GDM1 (cell line): Measurements from ENCODE around the gene OR56A3.
"Not testable (repeated sequence)": the region's sequence is repeated elsewhere in the genome, so short reads cannot be mapped to it uniquely, and the experiment has no call there.

Experiments
- DNase-seq: peaks from one replicate; lab custom pipeline; 2025; lab: John Stamatoyannopoulos, UW

The OR56A3 gene

GRCh38 chr11:5941951-5942350 lies at the start of gene OR56A3:
Gene OR56A3 (plus strand): TSS chr11:5942251. CDS start chr11:5947347, 5,096 bp downstream.
- DNase-seq, result no peak

GRCh38 chr11:5892908-5893307 lies 49.1 kb upstream of the OR56A3 start, which contains the start of gene OR52E5:
Gene OR52E5 (plus strand): TSS chr11:5893208. CDS start chr11:5900777, 7,569 bp downstream.
- no peak for DNase-seq

- no peak for DNase-seq
Measured at GRCh38 chr11:5899534-5899933, 42.5 kb upstream of the OR56A3 start.

GRCh38 chr11:5910540-5910939 lies 31.5 kb upstream of the OR56A3 start:
- DNase-seq, result no peak

- DNase-seq, result no peak
Measured at GRCh38 chr11:5922749-5923426, 19.2 kb upstream of the OR56A3 start.

GRCh38 chr11:5923427-5923776 lies 18.6 kb upstream of the OR56A3 start:
- no peak for DNase-seq

- no peak for DNase-seq
Measured at GRCh38 chr11:5923794-5924193, 18.3 kb upstream of the OR56A3 start.

GRCh38 chr11:5928271-5928670 lies 13.8 kb upstream of the OR56A3 start:
- DNase-seq, result no peak

GRCh38 chr11:5928811-5929210 lies 13.2 kb upstream of the OR56A3 start:
- no peak for DNase-seq

- DNase-seq, result no peak
Measured at GRCh38 chr11:5929571-5930368, 12.3 kb upstream of the OR56A3 start.

- no peak for DNase-seq
Measured at GRCh38 chr11:5930614-5931013, 11.4 kb upstream of the OR56A3 start.

GRCh38 chr11:5931061-5931460 lies 11.0 kb upstream of the OR56A3 start:
- no peak for DNase-seq

- DNase-seq, result no peak
Measured at GRCh38 chr11:5932671-5933070, 9.4 kb upstream of the OR56A3 start.

- DNase-seq, result no peak
Measured at GRCh38 chr11:5933116-5933515, 8.9 kb upstream of the OR56A3 start.

GRCh38 chr11:5937868-5938602 lies 4.0 kb upstream of the OR56A3 start:
- no peak for DNase-seq

GRCh38 chr11:5938603-5938965 lies 3.5 kb upstream of the OR56A3 start:
- no peak for DNase-seq

- no peak for DNase-seq
Measured at GRCh38 chr11:5940748-5941147, 1.3 kb upstream of the OR56A3 start.

- no peak for DNase-seq
Measured at GRCh38 chr11:5955586-5955985, 13.5 kb downstream of the OR56A3 start.

- DNase-seq, result not testable (repeated sequence)
Measured at GRCh38 chr11:5960704-5961320, 18.8 kb downstream of the OR56A3 start.

GRCh38 chr11:5966958-5967357 lies 24.9 kb downstream of the OR56A3 start:
- DNase-seq, result no peak

GRCh38 chr11:5967708-5968107 lies 25.7 kb downstream of the OR56A3 start:
- DNase-seq, result no peak

- DNase-seq, result no peak
Measured at GRCh38 chr11:5968394-5968793, 26.3 kb downstream of the OR56A3 start, which contains the start of gene OR56A5. Gene OR56A5 (minus strand): TSS chr11:5968494. CDS start chr11:5968494, 0 bp downstream.
